GM23338 (cell line): ENCODE measurements around the gene SALL2. TPM values are rescaled to one million over a fixed set of nuclear protein-coding genes. Genes with fewer than 3 reads are reported as not detected.

Source experiments
- ATAC-seq: fragments of 200-7000 bp; cut with Tn5 transposase; 3 replicates; pipeline ENCODE4 v1.9.1; 2020
- DNase-seq: peaks from one replicate; pipeline ENCODE4 v3.0.0-alpha.2; 2015; ENCODE audit warnings: low spot score
- H2AFZ ChIP-seq: fragments of 200-600 bp; sonication (generic); 2 replicates; pipeline ENCODE4 v1.8.0; 2016; ENCODE audit warnings: antibody characterized with exemption, mild to moderate bottlenecking, moderate library complexity
- H3F3A ChIP-seq: fragments of 200-600 bp; sonication (generic); replicated peaks from 2 replicates; pipeline ENCODE4 v1.8.0; 2017; ENCODE audit warnings: antibody characterized with exemption, mixed run types, low read depth
- H3K27ac ChIP-seq: fragments of 200-600 bp; sonication (generic); 2 replicates; pipeline ENCODE4 v1.6.1; 2016; ENCODE audit warnings: low read depth
- H3K27me3 ChIP-seq: fragments of 200-600 bp; sonication (generic); 2 replicates; pipeline ENCODE4 v1.8.0; 2016; ENCODE audit warnings: mild to moderate bottlenecking, mixed run types, moderate library complexity; ENCODE audit not compliant: insufficient read depth
- H3K36me3 ChIP-seq: fragments of 200-600 bp; sonication (generic); 2 replicates; pipeline ENCODE4 v1.8.0; 2016; ENCODE audit warnings: mild to moderate bottlenecking; ENCODE audit not compliant: insufficient read depth
- H3K4me1 ChIP-seq: fragments of 200-600 bp; sonication (generic); 2 replicates; pipeline ENCODE4 v1.8.0; 2016; ENCODE audit warnings: mild to moderate bottlenecking, moderate library complexity; ENCODE audit not compliant: insufficient read depth
- H3K4me2 ChIP-seq: fragments of 200-600 bp; sonication (generic); 2 replicates; pipeline ENCODE4 v1.7.1; 2017; ENCODE audit warnings: mixed run types
- H3K4me3 ChIP-seq: fragments of 200-600 bp; sonication (generic); 2 replicates; pipeline ENCODE4 v1.6.1; 2016; ENCODE audit warnings: mixed run types
- H3K79me2 ChIP-seq: fragments of 200-600 bp; sonication (generic); replicated peaks from 2 replicates; pipeline ENCODE4 v1.8.0; 2017; ENCODE audit warnings: mild to moderate bottlenecking; ENCODE audit not compliant: insufficient read depth
- H3K9me2 ChIP-seq: fragments of 200-600 bp; sonication (generic); 2 replicates; pipeline ENCODE4 v1.8.0; 2017; ENCODE audit not compliant: insufficient read depth
- H4K20me1 ChIP-seq: fragments of 200-600 bp; sonication (generic); replicated peaks from 2 replicates; pipeline ENCODE4 v1.8.0; 2017; ENCODE audit warnings: mild to moderate bottlenecking; ENCODE audit not compliant: insufficient read depth
- H3K27ac Mint-ChIP-seq: 2 replicates; pipeline ENCODE4 v1.8.0; 2020; ENCODE audit warnings: inconsistent platforms, mild to moderate bottlenecking, moderate library complexity, mixed read lengths
- H3K27me3 Mint-ChIP-seq: 3 replicates; pipeline ENCODE4 v1.8.0; 2022; ENCODE audit warnings: low read depth, mild to moderate bottlenecking, moderate library complexity, mixed read lengths, inconsistent platforms; ENCODE audit not compliant: insufficient read depth, poor library complexity
- H3K36me3 Mint-ChIP-seq: 3 replicates; pipeline ENCODE4 v1.8.0; 2021; ENCODE audit warnings: low read depth, mild to moderate bottlenecking, inconsistent platforms, moderate library complexity, mixed read lengths
- H3K4me1 Mint-ChIP-seq: 3 replicates; pipeline ENCODE4 v1.8.0; 2020; ENCODE audit warnings: mild to moderate bottlenecking, inconsistent platforms, mixed read lengths
- H3K4me3 Mint-ChIP-seq: 3 replicates; pipeline ENCODE4 v1.8.0; 2021; ENCODE audit warnings: moderate library complexity, mild to moderate bottlenecking, inconsistent platforms, mixed read lengths
- H3K9me3 Mint-ChIP-seq: 3 replicates; pipeline ENCODE4 v1.8.0; 2020; ENCODE audit warnings: moderate library complexity, mild to moderate bottlenecking, inconsistent platforms, mixed read lengths
- EZH2 ChIP-seq: fragments of 200-600 bp; sonication (generic); IDR thresholded peaks from one replicate; pipeline ENCODE4 v1.8.0; 2017; ENCODE audit warnings: antibody characterized with exemption, mild to moderate bottlenecking, low read depth; ENCODE audit not compliant: unreplicated experiment
- EZH2phosphoT487 ChIP-seq: fragments of 200-600 bp; sonication (generic); IDR thresholded peaks from one replicate; pipeline ENCODE4 v1.8.1; 2018; ENCODE audit warnings: antibody characterized with exemption; ENCODE audit not compliant: unreplicated experiment
- NANOG ChIP-seq: IDR thresholded peaks from 2 replicates; pipeline ENCODE4 v1.6.1; 2016; ENCODE audit warnings: antibody characterized with exemption, borderline replicate concordance
- POLR2AphosphoS5 ChIP-seq: IDR thresholded peaks from 2 replicates; pipeline ENCODE4 v1.6.1; 2016; ENCODE audit warnings: antibody characterized with exemption, low read depth
- STAT1 ChIP-seq: IDR thresholded peaks from one replicate; pipeline ENCODE4 v1.6.1; 2016; ENCODE audit warnings: antibody characterized with exemption; ENCODE audit not compliant: unreplicated experiment
- ZNF114 ChIP-seq: fragments of 250-450 bp; sonication (Bioruptor Pico); IDR thresholded peaks from 2 replicates; pipeline ENCODE4 v1.5.0; 2020; ENCODE audit warnings: mild to moderate bottlenecking, moderate library complexity
- ZNF331 ChIP-seq: fragments of 250-450 bp; sonication (Bioruptor Pico); IDR thresholded peaks from 2 replicates; pipeline ENCODE4 v1.5.0; 2020; ENCODE audit warnings: low read depth, mild to moderate bottlenecking, moderate library complexity
- polyA plus RNA-seq: library from polyadenylated mRNA; unstranded; fragments of >200 nt; fragmentation: Nextera tagmentation; extraction: Ambion mirVana; gene quantifications from 2 replicates; pipeline ENCODE4 v1.2.1, GENCODE V29; 2016
- total RNA-seq: library from RNA; depleted of rRNA; stranded (reverse); fragments of >200 nt; shearing (Covaris generic); gene quantifications from 2 replicates; pipeline ENCODE4 v1.2.3, GENCODE V29; 2014
- TF ChIP-seq, protein P1 (sequence below), 2 experiments: fragments of 200-600 bp in 1 of 2; sonication (generic) in 1 of 2; conservative IDR thresholded peaks; 2 replicates each; pipeline versions ENCODE4 v1.5.1 to v1.6.1; 2016 to 2017; ENCODE audit warnings: antibody characterized with exemption in 2 of 2, low read depth in 2 of 2, mild to moderate bottlenecking in 2 of 2, moderate library complexity in 1 of 2
- TF ChIP-seq, protein P2 (sequence below): IDR thresholded peaks from 2 replicates; pipeline ENCODE4 v1.6.1; 2016; ENCODE audit warnings: antibody characterized with exemption
- TF ChIP-seq, protein P3 (sequence below): IDR thresholded peaks from one replicate; pipeline ENCODE4 v1.6.1; 2018; ENCODE audit warnings: antibody characterized with exemption; ENCODE audit not compliant: unreplicated experiment

The SALL2 gene
- total and polyA plus RNA-seq, 2 experiments from 2014 or later: 121 to 281 TPM

DNA sequence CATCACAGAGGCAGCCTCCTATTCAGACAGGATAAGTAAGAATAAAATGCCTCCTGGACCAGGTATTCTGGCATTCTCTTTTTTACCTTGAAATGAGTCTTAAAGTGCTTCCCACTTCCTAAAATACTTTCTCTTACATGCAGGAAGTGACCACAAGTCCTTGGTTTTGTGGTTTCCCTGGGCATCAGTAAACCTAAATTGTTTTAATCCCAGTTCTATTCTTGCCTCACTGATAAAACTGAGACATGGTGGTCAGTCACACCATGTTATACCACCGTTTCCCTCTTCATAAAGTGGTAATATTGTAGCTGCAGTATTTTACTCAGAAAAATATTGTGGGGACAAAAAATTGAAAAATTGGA lies 1.2 kb upstream of the SALL2 start:
- DNase-seq (no peak), ATAC-seq (no peak)
- peak overlapping the region; percentile 74 for H3K4me3 ChIP-seq
- Mint-ChIP-seq H3K27ac (peak overlapping the region; percentile 99), H3K4me1 (peaks cover 79% of the 10 kb centered on the region), H3K9me3 (no peaks in the 10 kb centered on the region; the same call in 1 of the 3 replicates), H3K4me3 (peak overlapping the region; percentile 83), H3K36me3 (peaks cover 69% of the 10 kb centered on the region), H3K27me3 (peaks cover 34% of the 10 kb centered on the region)
- TF ChIP-seq ZNF331: no peak
- TF ChIP-seq STAT1: no peak
- TF ChIP-seq NANOG: no peak
- TF ChIP-seq POLR2AphosphoS5: no peak; the same call in 1 of the 2 replicates
- TF ChIP-seq, protein P1, sequence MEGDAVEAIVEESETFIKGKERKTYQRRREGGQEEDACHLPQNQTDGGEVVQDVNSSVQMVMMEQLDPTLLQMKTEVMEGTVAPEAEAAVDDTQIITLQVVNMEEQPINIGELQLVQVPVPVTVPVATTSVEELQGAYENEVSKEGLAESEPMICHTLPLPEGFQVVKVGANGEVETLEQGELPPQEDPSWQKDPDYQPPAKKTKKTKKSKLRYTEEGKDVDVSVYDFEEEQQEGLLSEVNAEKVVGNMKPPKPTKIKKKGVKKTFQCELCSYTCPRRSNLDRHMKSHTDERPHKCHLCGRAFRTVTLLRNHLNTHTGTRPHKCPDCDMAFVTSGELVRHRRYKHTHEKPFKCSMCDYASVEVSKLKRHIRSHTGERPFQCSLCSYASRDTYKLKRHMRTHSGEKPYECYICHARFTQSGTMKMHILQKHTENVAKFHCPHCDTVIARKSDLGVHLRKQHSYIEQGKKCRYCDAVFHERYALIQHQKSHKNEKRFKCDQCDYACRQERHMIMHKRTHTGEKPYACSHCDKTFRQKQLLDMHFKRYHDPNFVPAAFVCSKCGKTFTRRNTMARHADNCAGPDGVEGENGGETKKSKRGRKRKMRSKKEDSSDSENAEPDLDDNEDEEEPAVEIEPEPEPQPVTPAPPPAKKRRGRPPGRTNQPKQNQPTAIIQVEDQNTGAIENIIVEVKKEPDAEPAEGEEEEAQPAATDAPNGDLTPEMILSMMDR (conservative IDR thresholded peaks at IDR 0.05; ENCODE audit: low read depth in 2 of 2): no peak
- TF ChIP-seq EZH2: no peak
- TF ChIP-seq, protein P2, sequence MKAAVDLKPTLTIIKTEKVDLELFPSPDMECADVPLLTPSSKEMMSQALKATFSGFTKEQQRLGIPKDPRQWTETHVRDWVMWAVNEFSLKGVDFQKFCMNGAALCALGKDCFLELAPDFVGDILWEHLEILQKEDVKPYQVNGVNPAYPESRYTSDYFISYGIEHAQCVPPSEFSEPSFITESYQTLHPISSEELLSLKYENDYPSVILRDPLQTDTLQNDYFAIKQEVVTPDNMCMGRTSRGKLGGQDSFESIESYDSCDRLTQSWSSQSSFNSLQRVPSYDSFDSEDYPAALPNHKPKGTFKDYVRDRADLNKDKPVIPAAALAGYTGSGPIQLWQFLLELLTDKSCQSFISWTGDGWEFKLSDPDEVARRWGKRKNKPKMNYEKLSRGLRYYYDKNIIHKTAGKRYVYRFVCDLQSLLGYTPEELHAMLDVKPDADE: no peak
- TF ChIP-seq, protein P3, sequence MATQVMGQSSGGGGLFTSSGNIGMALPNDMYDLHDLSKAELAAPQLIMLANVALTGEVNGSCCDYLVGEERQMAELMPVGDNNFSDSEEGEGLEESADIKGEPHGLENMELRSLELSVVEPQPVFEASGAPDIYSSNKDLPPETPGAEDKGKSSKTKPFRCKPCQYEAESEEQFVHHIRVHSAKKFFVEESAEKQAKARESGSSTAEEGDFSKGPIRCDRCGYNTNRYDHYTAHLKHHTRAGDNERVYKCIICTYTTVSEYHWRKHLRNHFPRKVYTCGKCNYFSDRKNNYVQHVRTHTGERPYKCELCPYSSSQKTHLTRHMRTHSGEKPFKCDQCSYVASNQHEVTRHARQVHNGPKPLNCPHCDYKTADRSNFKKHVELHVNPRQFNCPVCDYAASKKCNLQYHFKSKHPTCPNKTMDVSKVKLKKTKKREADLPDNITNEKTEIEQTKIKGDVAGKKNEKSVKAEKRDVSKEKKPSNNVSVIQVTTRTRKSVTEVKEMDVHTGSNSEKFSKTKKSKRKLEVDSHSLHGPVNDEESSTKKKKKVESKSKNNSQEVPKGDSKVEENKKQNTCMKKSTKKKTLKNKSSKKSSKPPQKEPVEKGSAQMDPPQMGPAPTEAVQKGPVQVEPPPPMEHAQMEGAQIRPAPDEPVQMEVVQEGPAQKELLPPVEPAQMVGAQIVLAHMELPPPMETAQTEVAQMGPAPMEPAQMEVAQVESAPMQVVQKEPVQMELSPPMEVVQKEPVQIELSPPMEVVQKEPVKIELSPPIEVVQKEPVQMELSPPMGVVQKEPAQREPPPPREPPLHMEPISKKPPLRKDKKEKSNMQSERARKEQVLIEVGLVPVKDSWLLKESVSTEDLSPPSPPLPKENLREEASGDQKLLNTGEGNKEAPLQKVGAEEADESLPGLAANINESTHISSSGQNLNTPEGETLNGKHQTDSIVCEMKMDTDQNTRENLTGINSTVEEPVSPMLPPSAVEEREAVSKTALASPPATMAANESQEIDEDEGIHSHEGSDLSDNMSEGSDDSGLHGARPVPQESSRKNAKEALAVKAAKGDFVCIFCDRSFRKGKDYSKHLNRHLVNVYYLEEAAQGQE: no peak
- peaks cover 69% of the 10 kb centered on the region for H3K4me1 ChIP-seq
- H3K9me2 ChIP-seq: no peaks in the 10 kb centered on the region
- H3K79me2 ChIP-seq: peaks cover 84% of the 10 kb centered on the region
- H3K36me3 ChIP-seq: peaks cover 19% of the 10 kb centered on the region
- H3K27ac ChIP-seq: peak overlapping the region; percentile 99
- peak overlapping the region; percentile 82 for H3K4me2 ChIP-seq
- H2AFZ ChIP-seq: no peak overlapping the region
- peaks cover 8% of the 10 kb centered on the region for H4K20me1 ChIP-seq
- H3K27me3 ChIP-seq: no peaks in the 10 kb centered on the region
- peaks cover 18% of the 10 kb centered on the region for H3F3A ChIP-seq

DNA sequence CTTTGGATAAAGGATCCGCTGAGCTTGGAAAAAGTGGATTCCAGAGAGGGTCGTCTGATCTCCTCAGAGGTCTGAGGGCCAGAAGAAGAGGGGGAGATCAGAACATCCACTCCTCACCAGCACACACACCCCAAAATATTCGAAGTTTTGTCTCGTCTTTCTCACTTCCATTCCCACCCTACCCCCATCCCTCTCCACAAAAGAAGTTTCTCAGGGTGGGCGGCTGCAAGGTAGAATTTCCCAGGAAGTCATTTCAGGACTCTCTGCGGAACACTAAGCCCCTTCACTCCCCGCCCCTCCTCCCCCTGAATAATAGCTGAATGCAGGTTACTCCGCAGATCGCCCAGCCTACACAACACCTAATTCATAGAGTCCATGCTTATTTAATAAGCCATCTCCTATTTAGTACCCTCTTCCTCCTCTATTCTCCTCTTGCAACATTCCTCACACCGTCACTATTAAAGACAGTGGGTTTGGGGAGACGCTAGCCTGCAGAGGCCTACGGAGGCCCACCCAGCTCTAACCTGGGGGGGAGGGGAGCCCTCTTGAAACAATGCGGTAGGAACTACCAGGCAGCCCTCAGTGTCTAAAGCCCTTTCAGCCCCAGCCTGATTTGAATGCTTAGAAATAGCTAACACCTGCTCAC lies 649 bp upstream of the SALL2 start:
- peaks cover 70% of the 10 kb centered on the region for H3K4me1 ChIP-seq
- peaks cover 38% of the 10 kb centered on the region for H3K27me3 Mint-ChIP-seq
- DNase-seq (peak; percentile 97), ATAC-seq (peak; percentile 72)
- no peaks in the 10 kb centered on the region; the same call in 1 of the 3 replicates for H3K9me3 Mint-ChIP-seq
- H3K79me2 ChIP-seq: peaks cover 84% of the 10 kb centered on the region
- no peaks in the 10 kb centered on the region for H3K27me3 ChIP-seq
- H4K20me1 ChIP-seq: peaks cover 13% of the 10 kb centered on the region
- H3K36me3 Mint-ChIP-seq: peaks cover 69% of the 10 kb centered on the region
- H3K27ac Mint-ChIP-seq: peak overlapping the region; percentile 99
- peak overlapping the region; percentile 82 for H3K4me2 ChIP-seq
- H3K4me3 Mint-ChIP-seq: peak overlapping the region; percentile 83
- H3K4me1 Mint-ChIP-seq: peaks cover 80% of the 10 kb centered on the region
- H3K36me3 ChIP-seq: peaks cover 23% of the 10 kb centered on the region
- H2AFZ ChIP-seq: no peak overlapping the region
- peaks cover 23% of the 10 kb centered on the region for H3F3A ChIP-seq
- H3K9me2 ChIP-seq: no peaks in the 10 kb centered on the region
- H3K27ac ChIP-seq: peak overlapping the region; percentile 99
- peak overlapping the region; percentile 74 for H3K4me3 ChIP-seq
- TF ChIP-seq, protein P1 (conservative IDR thresholded peaks at IDR 0.05; ENCODE audit: low read depth in 2 of 2): no peak
- TF ChIP-seq ZNF114 (CRISPR knock-in tag) (peak; percentile 63; the same call in 1 of the 2 replicates), POLR2AphosphoS5 (peak; percentile 42; the same call in 1 of the 2 replicates), STAT1 (no peak), NANOG (no peak), ZNF331 (no peak), EZH2 (no peak), EZH2phosphoT487 (no peak)
- TF ChIP-seq, protein P3: no peak
